ENCODE results near the gene EIF4G1. TPM values are rescaled to one million over a fixed set of nuclear protein-coding genes. Genes with fewer than 3 reads are reported as not detected.
"Not testable (repeated sequence)": the region's sequence is repeated elsewhere in the genome, so short reads cannot be mapped to it uniquely, and the experiment has no call there.

The EIF4G1 gene
- total RNA-seq (2014; rRNA removed; shearing (Covaris generic)), result 422 and 446 TPM in 2 replicates

- DNase-seq (ENCODE audit: low spot score), result peak; percentile 80
These were observed at the start of gene EIF4G1 for GRCh38 chr3:184314363-184314699. TSS of gene EIF4G1 (plus strand) at chr3:184314606. CDS start at chr3:184315797, 1,191 bp downstream.

GRCh38 chr3:184267249-184267648 lies 47.2 kb upstream of the EIF4G1 start:
- DNase-seq (ENCODE audit: low spot score), result not testable (repeated sequence)

GRCh38 chr3:184272269-184272668 lies 42.1 kb upstream of the EIF4G1 start:
- DNase-seq (ENCODE audit: low spot score), result no peak

DNA sequence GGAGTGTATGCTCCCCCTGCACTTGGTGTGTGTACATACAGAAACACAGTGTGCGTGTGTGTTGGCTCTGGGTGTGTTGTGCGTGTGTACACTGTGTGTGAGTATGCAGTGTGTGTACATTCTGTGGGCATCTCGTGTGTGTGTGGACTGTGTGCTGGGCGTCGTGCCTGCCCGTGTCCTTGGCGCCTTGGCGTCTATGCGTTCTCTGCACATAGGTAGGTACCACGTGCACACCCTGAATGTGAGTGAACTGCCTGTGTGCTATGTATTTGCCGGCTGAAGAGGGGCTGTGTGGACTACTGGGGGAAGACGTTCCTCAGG lies 39.1 kb upstream of the EIF4G1 start:
- DNase-seq (ENCODE audit: low spot score), result no peak

- no peak for DNase-seq (ENCODE audit: low spot score)
These were observed 38.2 kb upstream of the EIF4G1 start, which contains the start of gene ECE2 for GRCh38 chr3:184275961-184276910. TSS of gene ECE2 (plus strand) at chr3:184276022. CDS start at chr3:184276154, 132 bp downstream.

- no peak for DNase-seq (ENCODE audit: low spot score)
These were observed 37.0 kb upstream of the EIF4G1 start for GRCh38 chr3:184277366-184277765.

GRCh38 chr3:184282941-184283340 lies 31.5 kb upstream of the EIF4G1 start:
- DNase-seq (ENCODE audit: low spot score), result peak; percentile 11

DNA sequence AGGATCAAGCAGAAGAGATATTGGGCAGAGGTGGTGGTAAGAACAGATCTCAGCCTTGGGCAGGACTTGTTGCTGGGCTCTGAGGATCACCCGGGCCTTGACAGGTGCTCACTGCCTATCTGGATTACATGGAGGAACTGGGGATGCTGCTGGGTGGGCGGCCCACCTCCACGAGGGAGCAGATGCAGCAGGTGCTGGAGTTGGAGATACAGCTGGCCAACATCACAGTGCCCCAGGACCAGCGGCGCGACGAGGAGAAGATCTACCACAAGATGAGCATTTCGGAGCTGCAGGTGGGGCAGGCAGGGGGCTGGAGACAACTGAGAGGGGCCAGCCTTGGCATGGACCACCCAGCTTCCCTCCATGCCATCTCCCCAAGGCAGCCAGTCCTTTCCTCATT lies 30.7 kb upstream of the EIF4G1 start:
- no peak for DNase-seq (ENCODE audit: low spot score)

DNA sequence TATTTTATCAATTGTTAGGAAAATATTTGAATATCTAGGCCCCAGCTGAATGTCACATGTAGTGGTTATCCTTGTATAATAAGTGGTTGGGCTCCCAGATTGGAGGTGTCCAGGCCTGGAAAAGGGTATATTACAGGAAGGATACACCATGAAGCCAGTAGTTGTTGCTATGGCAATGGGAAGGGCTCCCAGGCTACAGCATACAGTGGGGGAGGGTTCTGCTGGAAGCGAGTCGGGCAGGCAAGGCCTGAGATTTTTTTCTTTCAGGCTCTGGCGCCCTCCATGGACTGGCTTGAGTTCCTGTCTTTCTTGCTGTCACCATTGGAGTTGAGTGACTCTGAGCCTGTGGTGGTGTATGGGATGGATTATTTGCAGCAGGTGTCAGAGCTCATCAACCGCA lies 29.7 kb upstream of the EIF4G1 start:
- DNase-seq (ENCODE audit: low spot score), result peak; percentile 83

DNA sequence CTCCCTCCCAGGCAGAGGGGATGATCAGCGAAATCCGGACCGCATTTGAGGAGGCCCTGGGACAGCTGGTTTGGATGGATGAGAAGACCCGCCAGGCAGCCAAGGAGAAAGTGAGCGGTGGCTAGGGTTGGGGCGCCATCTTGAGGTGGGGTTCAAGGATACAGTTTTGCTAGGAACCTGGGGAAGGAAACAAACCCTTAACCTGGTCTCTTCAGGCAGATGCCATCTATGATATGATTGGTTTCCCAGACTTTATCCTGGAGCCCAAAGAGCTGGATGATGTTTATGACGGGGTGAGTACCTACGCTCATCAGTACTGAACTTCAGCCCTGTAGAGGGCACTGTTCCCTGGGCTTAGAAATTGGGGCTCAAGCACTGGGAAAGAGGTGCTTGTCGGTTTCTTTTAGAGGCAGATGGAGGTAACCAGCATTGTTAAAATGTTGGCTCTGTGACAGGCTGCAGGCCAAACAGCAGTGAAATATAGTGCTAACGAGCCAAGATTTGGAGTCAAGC lies 24.9 kb upstream of the EIF4G1 start:
- DNase-seq (ENCODE audit: low spot score), result peak; percentile 58

DNA sequence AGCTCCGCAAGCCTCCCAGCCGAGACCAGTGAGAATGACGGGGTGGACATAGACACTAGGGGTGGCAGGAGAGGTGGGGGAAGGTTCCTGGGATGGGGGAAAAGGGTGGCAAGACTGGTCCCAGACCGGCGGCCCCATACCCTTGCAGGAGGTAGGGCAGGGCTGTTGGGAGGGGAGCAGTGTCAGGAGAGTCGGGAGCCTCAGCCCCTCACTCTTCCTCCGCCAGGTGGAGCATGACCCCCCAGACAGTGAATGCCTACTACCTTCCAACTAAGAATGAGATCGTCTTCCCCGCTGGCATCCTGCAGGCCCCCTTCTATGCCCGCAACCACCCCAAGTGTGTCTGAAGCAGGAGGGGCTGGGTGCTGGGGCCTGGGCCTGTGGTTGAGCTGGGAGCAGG lies 24.1 kb upstream of the EIF4G1 start:
- no peak for DNase-seq (ENCODE audit: low spot score)

- DNase-seq (ENCODE audit: low spot score), result no peak
These were observed 23.2 kb upstream of the EIF4G1 start for GRCh38 chr3:184291044-184291737.

DNA sequence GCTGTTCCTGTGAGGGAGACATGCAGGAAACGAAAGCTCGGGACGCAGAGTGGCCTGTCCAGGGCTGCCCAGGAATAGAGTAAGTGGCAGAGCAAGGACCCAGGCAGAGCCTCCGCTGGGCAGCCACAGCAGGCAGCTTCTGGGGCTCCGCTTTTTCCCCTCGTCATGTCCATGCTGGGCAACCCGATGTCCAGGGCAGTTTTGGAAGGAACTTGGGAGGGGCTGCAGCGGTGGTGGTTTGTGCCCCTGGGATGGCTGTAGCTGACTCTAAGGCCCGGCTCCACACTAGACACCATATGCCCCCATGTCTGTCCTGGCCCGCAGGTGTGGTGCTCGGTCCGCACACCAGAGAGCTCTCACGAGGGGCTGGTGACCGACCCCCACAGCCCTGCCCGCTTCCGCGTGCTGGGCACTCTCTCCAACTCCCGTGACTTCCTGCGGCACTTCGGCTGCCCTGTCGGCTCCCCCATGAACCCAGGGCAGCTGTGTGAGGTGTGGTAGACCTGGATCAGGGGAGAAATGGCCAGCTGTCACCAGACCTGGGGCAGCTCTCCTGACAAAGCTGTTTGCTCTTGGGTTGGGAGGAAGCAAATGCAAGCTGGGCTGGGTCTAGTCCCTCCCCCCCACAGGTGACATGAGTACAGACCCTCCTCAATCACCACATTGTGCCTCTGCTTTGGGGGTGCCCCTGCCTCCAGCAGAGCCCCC lies 22.5 kb upstream of the EIF4G1 start:
- DNase-seq (ENCODE audit: low spot score), result no peak

GRCh38 chr3:184295771-184296170 lies 18.6 kb upstream of the EIF4G1 start:
- DNase-seq (ENCODE audit: low spot score), result no peak

GRCh38 chr3:184296616-184297015 lies 17.8 kb upstream of the EIF4G1 start:
- no peak for DNase-seq (ENCODE audit: low spot score)

DNA sequence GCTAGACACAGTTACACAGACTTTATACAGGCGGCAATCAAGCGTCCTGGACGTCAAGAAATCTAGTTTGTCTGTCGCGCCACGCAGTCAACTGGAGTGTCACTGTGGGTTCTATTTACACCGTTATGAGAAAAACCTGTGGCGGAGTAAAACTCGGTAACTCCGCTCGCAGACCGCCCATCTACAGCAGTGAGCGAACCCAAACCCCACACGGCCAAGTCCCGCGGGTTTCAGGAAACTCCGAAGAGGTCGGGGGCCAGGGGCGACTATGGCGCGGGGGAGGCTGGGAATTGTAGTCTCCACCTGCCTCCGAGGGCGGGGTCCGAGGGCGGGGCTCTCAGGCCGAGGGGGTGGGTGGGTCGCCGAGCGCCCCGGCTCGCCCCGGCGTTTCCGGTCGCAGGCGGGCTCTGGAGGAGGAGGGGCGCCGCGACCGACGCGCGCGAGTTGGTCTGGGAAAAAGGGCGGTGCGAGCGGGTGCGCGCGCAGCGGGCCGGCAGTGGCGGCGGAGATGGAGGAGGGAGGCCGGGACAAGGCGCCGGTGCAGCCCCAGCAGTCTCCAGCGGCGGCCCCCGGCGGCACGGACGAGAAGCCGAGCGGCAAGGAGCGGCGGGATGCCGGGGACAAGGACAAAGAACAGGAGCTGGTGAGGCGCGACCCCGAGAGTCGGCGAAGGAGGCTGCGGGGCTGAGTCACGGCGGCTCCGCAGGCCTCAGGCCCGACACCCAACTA lies 15.5 kb upstream of the EIF4G1 start, which contains the start of gene PSMD2:
Gene PSMD2, plus strand, starts transcription at position 483 of the 729 bp plus-strand sequence. Its CDS starts 26 bp downstream, at position 509.
- peak; percentile 93 for DNase-seq (ENCODE audit: low spot score)

GRCh38 chr3:184299488-184300377 lies 14.7 kb upstream of the EIF4G1 start:
- no peak for DNase-seq (ENCODE audit: low spot score)

DNA sequence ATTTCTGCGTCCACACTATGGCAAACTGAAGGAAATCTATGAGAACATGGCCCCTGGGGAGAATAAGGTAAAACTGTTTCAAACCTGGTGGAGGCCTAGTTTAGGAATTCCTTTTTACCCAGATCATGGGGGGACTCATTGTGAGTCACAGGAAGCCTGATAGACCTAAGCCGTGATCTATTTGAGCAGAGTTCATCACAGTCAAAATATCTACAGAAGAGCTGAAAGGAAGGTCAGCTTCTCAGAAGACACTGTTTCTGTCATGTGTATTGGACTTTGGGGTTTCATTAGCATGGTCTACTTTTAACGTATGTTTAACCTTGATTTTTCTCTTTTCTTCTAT lies 14.1 kb upstream of the EIF4G1 start:
- peak; percentile 67 for DNase-seq (ENCODE audit: low spot score)

DNA sequence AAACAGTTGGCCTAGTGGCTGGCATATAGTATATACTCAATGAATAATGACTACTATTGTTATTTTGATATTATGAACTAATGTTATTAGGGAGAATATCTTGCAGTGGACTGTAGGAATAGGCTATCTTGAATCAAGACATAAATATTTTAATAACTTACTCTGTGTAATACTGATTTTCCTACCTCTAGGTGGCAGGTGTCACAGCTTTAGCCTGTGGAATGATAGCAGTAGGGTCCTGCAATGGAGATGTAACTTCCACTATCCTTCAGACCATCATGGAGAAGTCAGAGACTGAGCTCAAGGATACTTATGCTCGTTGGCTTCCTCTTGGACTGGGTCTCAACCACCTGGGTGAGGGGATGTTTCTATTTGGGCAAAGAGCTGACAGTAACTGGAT lies 8.8 kb upstream of the EIF4G1 start:
- DNase-seq (ENCODE audit: low spot score), result no peak

- no peak for DNase-seq (ENCODE audit: low spot score)
These were observed 7.9 kb upstream of the EIF4G1 start for GRCh38 chr3:184306341-184306972.

All from A172 (cell line).